Neutrophil (primary cell): ENCODE data around the gene KDM4B.

Source experiments
- H3K27ac ChIP-seq: fragments of 200-600 bp; sonication (generic); 2 replicates; pipeline ENCODE4 v1.5.1; 2016; ENCODE audit warnings: mild to moderate bottlenecking, moderate library complexity
- H3K27me3 ChIP-seq: fragments of 200-600 bp; sonication (generic); 2 replicates; pipeline ENCODE4 v1.6.0; 2016; ENCODE audit warnings: mild to moderate bottlenecking
- H3K36me3 ChIP-seq: fragments of 200-600 bp; sonication (generic); 2 replicates; pipeline ENCODE4 v1.5.1; 2017
- H3K4me1 ChIP-seq, 2 experiments: fragments of 200-600 bp in 1 of 2; sonication (generic) in 1 of 2; 1 replicate in 1 of 2; 2 replicates in 1 of 2; pipeline versions ENCODE4 v1.5.1 to v1.6.1; 2013 to 2016; ENCODE audit warnings: low read depth in 1 of 2, low read length in 1 of 2, mild to moderate bottlenecking in 1 of 2, moderate library complexity in 1 of 2; ENCODE audit not compliant: control insufficient read depth in 1 of 2, insufficient read depth in 1 of 2
- H3K4me3 ChIP-seq, 2 experiments: fragments of 200-600 bp in 1 of 2; sonication (generic) in 1 of 2; 1 replicate in 1 of 2; 2 replicates in 1 of 2; pipeline ENCODE4 v1.5.1; 2013 to 2016; ENCODE audit warnings: low read depth in 1 of 2, low read length in 1 of 2, mild to moderate bottlenecking in 1 of 2, moderate library complexity in 1 of 2
- H3K9me3 ChIP-seq: fragments of 200-600 bp; sonication (generic); 2 replicates; pipeline ENCODE4 v1.5.1; 2016
- CTCF ChIP-seq: fragments of 200-600 bp; sonication (generic); IDR thresholded peaks from 2 replicates; pipeline ENCODE4 v1.5.1; 2016; ENCODE audit warnings: antibody characterized with exemption

Gene KDM4B

GRCh38 chr19:5179256-5179655 is 210.3 kb downstream of the KDM4B start:
- H3K27me3 ChIP-seq: peaks cover 8% of the 10 kb centered on the region
- H3K36me3 ChIP-seq: no peaks in the 10 kb centered on the region
- H3K9me3 ChIP-seq: no peaks in the 10 kb centered on the region
- H3K27ac ChIP-seq: no peak overlapping the region
- no peak overlapping the region for H3K4me3 ChIP-seq
- peaks cover 3 to 6% of the 10 kb centered on the region in 2 experiments for H3K4me1 ChIP-seq
- TF ChIP-seq CTCF: no peak

- H3K36me3 ChIP-seq: no peaks in the 10 kb centered on the region
- H3K4me1 ChIP-seq: peaks cover 3 to 6% of the 10 kb centered on the region in 2 experiments
- no peak overlapping the region for H3K4me3 ChIP-seq
- no peak for TF ChIP-seq CTCF
- no peaks in the 10 kb centered on the region for H3K9me3 ChIP-seq
- H3K27me3 ChIP-seq: peaks cover 11% of the 10 kb centered on the region
- H3K27ac ChIP-seq: no peak overlapping the region
Measured at GRCh38 chr19:5181329-5181728, 212.4 kb downstream of the KDM4B start.

DNA sequence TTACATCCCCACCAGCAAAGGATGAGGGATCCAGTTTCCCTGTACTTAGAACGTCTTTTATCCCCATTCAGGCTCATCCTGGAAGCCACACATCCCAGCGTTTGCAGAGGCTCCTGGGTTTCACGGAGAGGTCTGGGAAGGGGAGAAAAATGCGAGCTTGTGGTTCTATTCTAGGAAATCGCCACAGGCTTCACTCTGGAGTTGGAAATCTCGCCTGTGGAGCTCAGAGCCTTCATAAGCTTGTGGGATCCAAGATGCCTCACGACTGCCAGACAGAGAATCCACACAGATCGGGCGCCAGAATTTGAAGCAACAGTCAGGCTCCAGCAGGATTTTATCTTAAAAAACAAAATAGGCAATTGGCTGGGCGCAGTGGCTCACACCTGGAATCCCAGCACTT is 213.8 kb downstream of the KDM4B start:
- Histone ChIP-seq H3K9me3 (no peaks in the 10 kb centered on the region), H3K4me1 (no peaks in the 10 kb centered on the region)

GRCh38 chr19:5183616-5184015 is 214.7 kb downstream of the KDM4B start:
- Histone ChIP-seq H3K9me3 (no peaks in the 10 kb centered on the region), H3K4me3 (no peak overlapping the region), H3K27ac (no peak overlapping the region), H3K4me1 (no peaks in the 10 kb centered on the region), H3K27me3 (peaks cover 20% of the 10 kb centered on the region), H3K36me3 (no peaks in the 10 kb centered on the region)
- no peak for TF ChIP-seq CTCF

More for the DNA sequence above, 213.8 kb downstream of the KDM4B start:
- Histone ChIP-seq H3K27ac (no peak overlapping the region), H3K36me3 (no peaks in the 10 kb centered on the region), H3K27me3 (peaks cover 11% of the 10 kb centered on the region), H3K4me3 (no peak overlapping the region)
- no peak for TF ChIP-seq CTCF

GRCh38 chr19:5184930-5185329 is 216.0 kb downstream of the KDM4B start:
- H3K36me3 ChIP-seq: no peaks in the 10 kb centered on the region
- TF ChIP-seq CTCF: no peak
- peaks cover 30% of the 10 kb centered on the region for H3K27me3 ChIP-seq
- H3K4me1 ChIP-seq: no peaks in the 10 kb centered on the region
- no peak overlapping the region for H3K4me3 ChIP-seq
- H3K9me3 ChIP-seq: no peaks in the 10 kb centered on the region
- no peak overlapping the region for H3K27ac ChIP-seq
